Measurements from ENCODE around the gene PACRG. TPM values are rescaled to one million over a fixed set of nuclear protein-coding genes. Genes with fewer than 3 reads are reported as not detected.

Gene PACRG
- total RNA-seq, 1 experiment from 2014 or later = 0.44 TPM

DNA sequence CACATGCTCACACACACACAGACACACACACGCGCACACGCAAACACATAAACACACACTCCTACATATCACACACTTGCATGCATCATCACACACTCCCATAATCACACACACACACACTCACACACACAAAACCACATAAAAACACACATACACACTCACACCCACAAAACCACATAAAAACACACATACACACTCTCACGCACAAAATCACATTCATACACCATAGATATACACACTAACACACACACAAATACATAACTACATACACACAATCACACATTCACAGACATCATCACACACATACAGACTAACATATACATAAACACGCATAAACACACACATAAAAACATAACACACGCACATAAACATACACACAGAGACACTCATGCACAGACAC lies 629.0 kb downstream of the PACRG start:
- no peak overlapping the region for H3K4me3 Mint-ChIP-seq
- CTCF ChIA-PET = no interaction called here
- POLR2A ChIA-PET = no interaction called here
- ATAC-seq = no peak
- TF ChIP-seq ETV6 (CRISPR knock-in tag; IDR thresholded peaks at IDR 0.05) = no peak
- TF ChIP-seq, protein P1, sequence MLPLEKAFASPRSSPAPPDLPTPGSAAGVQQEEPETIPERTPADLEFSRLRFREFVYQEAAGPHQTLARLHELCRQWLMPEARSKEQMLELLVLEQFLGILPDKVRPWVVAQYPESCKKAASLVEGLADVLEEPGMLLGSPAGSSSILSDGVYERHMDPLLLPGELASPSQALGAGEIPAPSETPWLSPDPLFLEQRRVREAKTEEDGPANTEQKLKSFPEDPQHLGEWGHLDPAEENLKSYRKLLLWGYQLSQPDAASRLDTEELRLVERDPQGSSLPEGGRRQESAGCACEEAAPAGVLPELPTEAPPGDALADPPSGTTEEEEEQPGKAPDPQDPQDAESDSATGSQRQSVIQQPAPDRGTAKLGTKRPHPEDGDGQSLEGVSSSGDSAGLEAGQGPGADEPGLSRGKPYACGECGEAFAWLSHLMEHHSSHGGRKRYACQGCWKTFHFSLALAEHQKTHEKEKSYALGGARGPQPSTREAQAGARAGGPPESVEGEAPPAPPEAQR (CRISPR knock-in tag; IDR thresholded peaks at IDR 0.05) = no peak
- TF ChIP-seq TCF7 (CRISPR knock-in tag; IDR thresholded peaks at IDR 0.05; ENCODE audit: low read depth) = no peak
- TF ChIP-seq, protein P2, sequence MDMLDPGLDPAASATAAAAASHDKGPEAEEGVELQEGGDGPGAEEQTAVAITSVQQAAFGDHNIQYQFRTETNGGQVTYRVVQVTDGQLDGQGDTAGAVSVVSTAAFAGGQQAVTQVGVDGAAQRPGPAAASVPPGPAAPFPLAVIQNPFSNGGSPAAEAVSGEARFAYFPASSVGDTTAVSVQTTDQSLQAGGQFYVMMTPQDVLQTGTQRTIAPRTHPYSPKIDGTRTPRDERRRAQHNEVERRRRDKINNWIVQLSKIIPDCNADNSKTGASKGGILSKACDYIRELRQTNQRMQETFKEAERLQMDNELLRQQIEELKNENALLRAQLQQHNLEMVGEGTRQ (CRISPR knock-in tag; IDR thresholded peaks at IDR 0.05) = no peak
- no peak for TF ChIP-seq SMAD4 (CRISPR knock-in tag; IDR thresholded peaks at IDR 0.05)
- peaks cover 30% of the 10 kb centered on the region for H3K4me1 Mint-ChIP-seq
- H3K9me3 Mint-ChIP-seq = no peaks in the 10 kb centered on the region
- no peak overlapping the region for H3K27ac Mint-ChIP-seq
- H3K36me3 Mint-ChIP-seq = no peaks in the 10 kb centered on the region
- H3K27me3 Mint-ChIP-seq (ENCODE audit: low read depth) = no peaks in the 10 kb centered on the region; the same call in 1 of the 2 replicates
- no peak for DNase-seq (ENCODE audit: low spot score)

DNA sequence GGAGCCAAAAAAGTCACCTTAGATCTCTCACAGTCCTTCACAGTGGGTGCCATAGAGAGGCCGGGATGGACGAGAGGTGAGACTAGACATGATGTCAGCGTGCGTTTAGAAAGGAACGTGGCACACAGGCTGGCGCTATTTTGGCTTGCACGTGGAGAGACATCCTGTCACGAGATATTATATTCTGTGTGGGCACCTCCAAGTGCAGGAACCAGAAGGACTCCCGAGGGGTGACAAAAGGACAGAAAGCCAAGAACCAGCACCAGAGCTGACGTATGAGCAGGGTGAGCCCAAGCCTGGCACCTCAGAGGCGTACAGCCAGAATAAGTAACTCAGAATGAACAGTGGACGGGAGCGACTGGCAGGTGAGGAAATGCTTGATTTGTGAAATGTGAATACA lies 636.9 kb downstream of the PACRG start:
- no peak for TF ChIP-seq ZNF416 (CRISPR knock-in tag; IDR thresholded peaks at IDR 0.05)
- no peak for TF ChIP-seq TCF7 (CRISPR knock-in tag; IDR thresholded peaks at IDR 0.05; ENCODE audit: low read depth)
- no peak for TF ChIP-seq RELA (CRISPR knock-in tag; IDR thresholded peaks at IDR 0.05; ENCODE audit: borderline replicate concordance)
- TF ChIP-seq, protein P3, sequence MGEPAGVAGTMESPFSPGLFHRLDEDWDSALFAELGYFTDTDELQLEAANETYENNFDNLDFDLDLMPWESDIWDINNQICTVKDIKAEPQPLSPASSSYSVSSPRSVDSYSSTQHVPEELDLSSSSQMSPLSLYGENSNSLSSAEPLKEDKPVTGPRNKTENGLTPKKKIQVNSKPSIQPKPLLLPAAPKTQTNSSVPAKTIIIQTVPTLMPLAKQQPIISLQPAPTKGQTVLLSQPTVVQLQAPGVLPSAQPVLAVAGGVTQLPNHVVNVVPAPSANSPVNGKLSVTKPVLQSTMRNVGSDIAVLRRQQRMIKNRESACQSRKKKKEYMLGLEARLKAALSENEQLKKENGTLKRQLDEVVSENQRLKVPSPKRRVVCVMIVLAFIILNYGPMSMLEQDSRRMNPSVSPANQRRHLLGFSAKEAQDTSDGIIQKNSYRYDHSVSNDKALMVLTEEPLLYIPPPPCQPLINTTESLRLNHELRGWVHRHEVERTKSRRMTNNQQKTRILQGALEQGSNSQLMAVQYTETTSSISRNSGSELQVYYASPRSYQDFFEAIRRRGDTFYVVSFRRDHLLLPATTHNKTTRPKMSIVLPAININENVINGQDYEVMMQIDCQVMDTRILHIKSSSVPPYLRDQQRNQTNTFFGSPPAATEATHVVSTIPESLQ (CRISPR knock-in tag; IDR thresholded peaks at IDR 0.05) = no peak
- TF ChIP-seq, protein P4, sequence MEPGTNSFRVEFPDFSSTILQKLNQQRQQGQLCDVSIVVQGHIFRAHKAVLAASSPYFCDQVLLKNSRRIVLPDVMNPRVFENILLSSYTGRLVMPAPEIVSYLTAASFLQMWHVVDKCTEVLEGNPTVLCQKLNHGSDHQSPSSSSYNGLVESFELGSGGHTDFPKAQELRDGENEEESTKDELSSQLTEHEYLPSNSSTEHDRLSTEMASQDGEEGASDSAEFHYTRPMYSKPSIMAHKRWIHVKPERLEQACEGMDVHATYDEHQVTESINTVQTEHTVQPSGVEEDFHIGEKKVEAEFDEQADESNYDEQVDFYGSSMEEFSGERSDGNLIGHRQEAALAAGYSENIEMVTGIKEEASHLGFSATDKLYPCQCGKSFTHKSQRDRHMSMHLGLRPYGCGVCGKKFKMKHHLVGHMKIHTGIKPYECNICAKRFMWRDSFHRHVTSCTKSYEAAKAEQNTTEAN (CRISPR knock-in tag; IDR thresholded peaks at IDR 0.05) = no peak
- TF ChIP-seq, protein P5, sequence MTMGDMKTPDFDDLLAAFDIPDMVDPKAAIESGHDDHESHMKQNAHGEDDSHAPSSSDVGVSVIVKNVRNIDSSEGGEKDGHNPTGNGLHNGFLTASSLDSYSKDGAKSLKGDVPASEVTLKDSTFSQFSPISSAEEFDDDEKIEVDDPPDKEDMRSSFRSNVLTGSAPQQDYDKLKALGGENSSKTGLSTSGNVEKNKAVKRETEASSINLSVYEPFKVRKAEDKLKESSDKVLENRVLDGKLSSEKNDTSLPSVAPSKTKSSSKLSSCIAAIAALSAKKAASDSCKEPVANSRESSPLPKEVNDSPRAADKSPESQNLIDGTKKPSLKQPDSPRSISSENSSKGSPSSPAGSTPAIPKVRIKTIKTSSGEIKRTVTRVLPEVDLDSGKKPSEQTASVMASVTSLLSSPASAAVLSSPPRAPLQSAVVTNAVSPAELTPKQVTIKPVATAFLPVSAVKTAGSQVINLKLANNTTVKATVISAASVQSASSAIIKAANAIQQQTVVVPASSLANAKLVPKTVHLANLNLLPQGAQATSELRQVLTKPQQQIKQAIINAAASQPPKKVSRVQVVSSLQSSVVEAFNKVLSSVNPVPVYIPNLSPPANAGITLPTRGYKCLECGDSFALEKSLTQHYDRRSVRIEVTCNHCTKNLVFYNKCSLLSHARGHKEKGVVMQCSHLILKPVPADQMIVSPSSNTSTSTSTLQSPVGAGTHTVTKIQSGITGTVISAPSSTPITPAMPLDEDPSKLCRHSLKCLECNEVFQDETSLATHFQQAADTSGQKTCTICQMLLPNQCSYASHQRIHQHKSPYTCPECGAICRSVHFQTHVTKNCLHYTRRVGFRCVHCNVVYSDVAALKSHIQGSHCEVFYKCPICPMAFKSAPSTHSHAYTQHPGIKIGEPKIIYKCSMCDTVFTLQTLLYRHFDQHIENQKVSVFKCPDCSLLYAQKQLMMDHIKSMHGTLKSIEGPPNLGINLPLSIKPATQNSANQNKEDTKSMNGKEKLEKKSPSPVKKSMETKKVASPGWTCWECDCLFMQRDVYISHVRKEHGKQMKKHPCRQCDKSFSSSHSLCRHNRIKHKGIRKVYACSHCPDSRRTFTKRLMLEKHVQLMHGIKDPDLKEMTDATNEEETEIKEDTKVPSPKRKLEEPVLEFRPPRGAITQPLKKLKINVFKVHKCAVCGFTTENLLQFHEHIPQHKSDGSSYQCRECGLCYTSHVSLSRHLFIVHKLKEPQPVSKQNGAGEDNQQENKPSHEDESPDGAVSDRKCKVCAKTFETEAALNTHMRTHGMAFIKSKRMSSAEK (CRISPR knock-in tag; IDR thresholded peaks at IDR 0.05; ENCODE audit: borderline replicate concordance) = no peak
- Mint-ChIP-seq H3K36me3 (no peaks in the 10 kb centered on the region), H3K9me3 (no peaks in the 10 kb centered on the region), H3K4me1 (peaks cover 14% of the 10 kb centered on the region), H3K27ac (no peak overlapping the region), H3K4me3 (no peak overlapping the region), H3K27me3 (ENCODE audit: low read depth) (no peaks in the 10 kb centered on the region)
- ChIA-PET POLR2A (interaction anchor here (0.5 kb wide), 1 partner anchor 11 kb away, joined by 4 read pairs; no protein-coding TSS in a partner anchor), CTCF (no interaction called here)
- ATAC-seq (no peak), DNase-seq (ENCODE audit: low spot score) (no peak)

Other genes starting within 250 kb of the PACRG start
- gene PRKN, start 208 bp upstream of the PACRG start, total RNA-seq (2021) = 0.59 to 1.0 TPM (median 1.0 TPM) in 3 replicates